Upper lobe of right lung (tissue), 1 donor: ENCODE measurements around the gene MEGF8. TPM values are rescaled to one million over a fixed set of nuclear protein-coding genes. Genes with fewer than 3 reads are reported as not detected.
A peak's percentile ranks its signal among the peaks of the same experiment; 100 is the strongest.

Source experiments
- ATAC-seq: fragments of 200-7000 bp; cut with Tn5 transposase; one replicate; pipeline ENCODE4 v1.9.1; 2020; ENCODE audit warnings: mild to moderate bottlenecking, moderate library complexity
- DNase-seq: peaks from one replicate; pipeline ENCODE4 v3.0.0-alpha.2; 2020
- H3K27ac ChIP-seq: fragments of 200-600 bp; one replicate; pipeline ENCODE4 v1.8.0; 2022
- H3K27me3 ChIP-seq: fragments of 200-600 bp; one replicate; pipeline ENCODE4 v1.8.0; 2022; ENCODE audit warnings: mild to moderate bottlenecking
- H3K36me3 ChIP-seq: fragments of 200-600 bp; one replicate; pipeline ENCODE4 v1.8.0; 2022
- H3K4me1 ChIP-seq: fragments of 200-600 bp; one replicate; pipeline ENCODE4 v1.8.0; 2022
- H3K4me3 ChIP-seq: fragments of 200-600 bp; one replicate; pipeline ENCODE4 v1.8.0; 2022; ENCODE audit warnings: mild to moderate bottlenecking
- H3K9me3 ChIP-seq: fragments of 200-600 bp; one replicate; pipeline ENCODE4 v1.8.0; 2022
- CTCF ChIP-seq: fragments of 200-600 bp; IDR thresholded peaks from one replicate; pipeline ENCODE4 v1.8.0; 2022; ENCODE audit warnings: antibody characterized with exemption
- intact Hi-C: fragments of 100-400 bp; cut with DNase I; formaldehyde crosslinking; loops from one replicate; pipeline ENCODE4 v1.11.0; 2022
- microRNA-seq: library from miRNA; unstranded; fragments of <30 nt; microRNA quantifications from one replicate; pipeline ENCODE4 v1.2.0, GENCODE V29; 2020; ENCODE audit warnings: borderline microRNAs expressed
- total RNA-seq: library from RNA; stranded (reverse); fragmentation: NEBNext Ultra II Directional; extraction: Animal tissue kit (Norgen Biotek cat#: 25700); gene quantifications from one replicate; pipeline ENCODE4 v1.2.1, GENCODE V29; 2021
- donor health status: DM: no; HTN: yes; CAD: no; lungs with severe emphysema.

MEGF8 gene
- total RNA-seq, 1 donor from 2014 or later: 18.4 TPM

DNA sequence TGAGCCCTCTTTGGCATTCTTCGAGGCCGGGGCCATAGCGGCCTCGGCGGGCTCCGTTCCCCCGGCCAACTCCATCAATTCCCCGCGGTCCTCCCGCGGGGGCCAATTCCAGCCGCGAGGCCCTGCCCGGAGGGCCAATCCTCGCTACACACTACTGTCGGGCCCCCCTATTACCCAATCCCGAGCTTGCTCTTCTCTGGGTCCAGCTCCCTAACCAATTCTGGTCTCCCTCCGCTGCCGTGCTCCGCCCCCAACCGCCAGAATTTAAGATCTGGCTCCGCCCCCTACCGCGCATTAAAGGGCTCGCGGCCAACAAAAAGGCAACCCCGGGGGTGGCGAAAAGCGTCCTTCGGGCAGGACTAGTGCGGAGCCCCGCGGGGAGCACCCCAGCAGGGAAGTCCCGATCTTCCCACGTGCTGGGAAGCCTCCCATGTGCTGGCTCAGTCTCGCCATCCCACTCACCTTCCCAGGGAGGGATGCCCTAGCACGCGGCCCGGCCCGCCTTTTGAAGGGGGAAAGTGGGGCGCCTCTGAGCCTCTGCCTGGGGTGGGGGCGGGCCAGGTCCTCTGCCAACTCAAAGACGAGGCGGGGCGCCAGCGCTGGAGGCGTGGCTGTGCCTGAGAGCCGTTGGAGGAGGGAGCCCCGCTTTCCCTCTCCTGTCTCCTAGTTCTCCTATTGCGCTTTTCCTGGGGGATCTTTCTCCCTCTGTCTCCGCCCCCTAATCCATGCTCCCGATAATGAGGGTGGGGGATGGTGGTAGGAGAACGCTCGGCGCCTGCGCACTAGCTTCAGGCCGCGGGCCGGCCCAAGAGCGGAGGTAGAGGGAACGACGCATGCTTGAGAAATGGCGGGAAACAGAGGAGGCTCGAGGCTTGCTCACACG lies 98.3 kb downstream of the MEGF8 start:
- Histone ChIP-seq H3K27ac (peak overlapping the region; percentile 58), H3K36me3 (no peaks in the 10 kb centered on the region), H3K27me3 (peaks cover 18% of the 10 kb centered on the region), H3K4me3 (peak overlapping the region; percentile 65), H3K4me1 (peaks cover 24% of the 10 kb centered on the region), H3K9me3 (no peaks in the 10 kb centered on the region)
- intact Hi-C loops: no loop called here
- DNase-seq (peak; percentile 90), ATAC-seq (peak; percentile 92)
- TF ChIP-seq CTCF: no peak

- H3K4me1 ChIP-seq: peaks cover 24% of the 10 kb centered on the region
- ATAC-seq: no peak
- DNase-seq: peak; percentile 59
- H3K9me3 ChIP-seq: no peaks in the 10 kb centered on the region
- H3K27me3 ChIP-seq: peaks cover 18% of the 10 kb centered on the region
- H3K36me3 ChIP-seq: no peaks in the 10 kb centered on the region
- no peak for TF ChIP-seq CTCF
- intact Hi-C loops: no loop called here
- H3K4me3 ChIP-seq: peak overlapping the region; percentile 65
- H3K27ac ChIP-seq: no peak overlapping the region
These were observed 98.9 kb downstream of the MEGF8 start for GRCh38 chr19:42424345-42424707.

DNA sequence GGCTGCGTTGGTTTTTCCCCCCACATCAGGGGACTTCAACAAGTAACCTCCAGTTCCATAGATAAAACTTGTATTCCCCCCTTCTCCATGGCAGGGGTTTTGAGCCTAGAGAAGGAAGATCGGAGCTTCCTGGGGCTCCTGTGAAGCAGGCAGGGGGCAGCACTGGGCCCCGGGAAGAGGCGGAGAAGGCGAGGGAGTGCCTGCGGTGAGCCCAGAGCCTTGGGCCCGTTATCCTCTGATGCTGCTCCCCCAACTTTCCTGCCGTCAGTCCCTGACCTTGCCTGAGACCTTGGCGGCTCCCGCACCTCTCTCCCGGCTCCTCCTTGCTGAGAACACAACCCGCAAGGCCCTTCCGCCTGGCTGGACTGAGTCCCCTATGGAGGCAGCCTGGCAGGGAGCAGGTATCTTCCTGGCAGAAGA lies 99.3 kb downstream of the MEGF8 start:
- peaks cover 18% of the 10 kb centered on the region for H3K27me3 ChIP-seq
- no peaks in the 10 kb centered on the region for H3K9me3 ChIP-seq
- TF ChIP-seq CTCF: no peak
- ATAC-seq: no peak
- no peaks in the 10 kb centered on the region for H3K36me3 ChIP-seq
- peak; percentile 63 for DNase-seq
- intact Hi-C loops: no loop called here
- no peak overlapping the region for H3K27ac ChIP-seq
- peaks cover 24% of the 10 kb centered on the region for H3K4me1 ChIP-seq
- H3K4me3 ChIP-seq: no peak overlapping the region

DNA sequence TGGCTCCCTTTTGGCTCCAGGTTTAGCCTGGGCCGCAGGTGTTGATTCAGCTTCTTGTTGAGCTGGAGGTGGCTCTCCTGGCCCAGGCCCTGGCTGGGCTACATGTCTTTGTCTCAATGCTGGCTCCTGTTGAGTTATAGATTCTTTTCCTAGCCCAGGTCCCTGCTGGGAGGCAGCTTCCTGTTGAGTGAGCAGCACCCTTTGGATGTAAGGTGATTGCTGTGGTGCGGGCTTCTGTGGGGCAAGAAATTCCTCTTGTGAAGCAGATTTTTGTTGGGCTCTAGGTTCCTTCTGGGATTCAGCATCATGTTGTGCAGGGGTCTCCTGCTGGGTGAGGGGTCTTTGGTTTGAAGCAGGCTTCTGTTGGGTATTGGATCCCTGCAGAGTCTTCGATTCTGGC lies 101.2 kb downstream of the MEGF8 start:
- H3K36me3 ChIP-seq: no peaks in the 10 kb centered on the region
- peaks cover 18% of the 10 kb centered on the region for H3K27me3 ChIP-seq
- H3K4me1 ChIP-seq: peaks cover 18% of the 10 kb centered on the region
- ATAC-seq: no peak
- peak; percentile 25 for DNase-seq
- H3K9me3 ChIP-seq: no peaks in the 10 kb centered on the region
- intact Hi-C loops: no loop called here
- H3K4me3 ChIP-seq: no peak overlapping the region
- no peak overlapping the region for H3K27ac ChIP-seq
- no peak for TF ChIP-seq CTCF

DNA sequence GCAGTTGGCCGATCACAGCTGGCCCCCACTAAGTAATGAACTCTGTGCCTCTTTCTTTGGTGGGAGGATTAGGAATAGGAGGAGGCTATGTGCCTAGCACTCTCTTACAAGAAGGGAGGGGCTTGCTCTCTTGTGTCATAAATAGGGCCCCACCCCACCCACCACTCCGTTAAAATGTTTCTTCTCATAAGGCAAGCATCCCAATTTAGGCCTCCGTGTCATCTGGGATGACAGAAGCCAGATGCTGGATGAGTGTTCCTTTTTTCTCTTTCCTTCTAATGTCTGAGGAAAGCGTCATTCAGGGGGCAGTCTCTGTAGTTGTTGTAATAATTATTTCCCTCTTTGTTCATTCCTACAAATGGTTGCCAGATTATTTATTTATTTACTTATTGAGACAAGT lies 101.9 kb downstream of the MEGF8 start, which contains the start of gene LIPE:
TSS of gene LIPE (minus strand) at position 76 of the 400 bp plus-strand sequence. CDS start 239 bp downstream, outside the sequence.
- TF ChIP-seq CTCF: no peak
- Histone ChIP-seq H3K36me3 (no peaks in the 10 kb centered on the region), H3K4me3 (no peak within 1 kb of the TSS), H3K27me3 (peaks cover 18% of the 10 kb centered on the region), H3K4me1 (peaks cover 17% of the 10 kb centered on the region), H3K27ac (no peak within 1 kb of the TSS), H3K9me3 (no peaks in the 10 kb centered on the region)
- ATAC-seq: no peak
- intact Hi-C loops: no loop called here
- no peak for DNase-seq

Small RNA genes lying within 50 kb of the gene (microRNA-seq; reads per million reads assigned to microRNA genes)
- not detected for gene MIR8077

Other genes starting within 250 kb of the MEGF8 start
- gene ZNF574, start 249.5 kb upstream of the MEGF8 start, total RNA-seq: 13.6 TPM
- 6.1 TPM for gene POU2F2, start 193.2 kb upstream of the MEGF8 start, total RNA-seq
- gene DEDD2, start 108.0 kb upstream of the MEGF8 start, total RNA-seq: 25.1 TPM
- 9.6 TPM for gene ZNF526, start 105.3 kb upstream of the MEGF8 start, total RNA-seq
- 38.7 TPM for gene GSK3A, start 83.0 kb upstream of the MEGF8 start, total RNA-seq
- 53.9 TPM for gene ERF, start 70.5 kb upstream of the MEGF8 start, total RNA-seq
- gene CIC, start 56.4 kb upstream of the MEGF8 start, total RNA-seq: 76.7 TPM
- 0.52 TPM for gene PRR19, start 23.5 kb upstream of the MEGF8 start, total RNA-seq
- gene PAFAH1B3, start 23.0 kb upstream of the MEGF8 start, total RNA-seq: 13.2 TPM
- 0.35 TPM for gene TMEM145, start 12.3 kb upstream of the MEGF8 start, total RNA-seq
- 0.87 TPM for gene CNFN, start 64.7 kb downstream of the MEGF8 start, total RNA-seq
- gene LIPE, start 101.8 kb downstream of the MEGF8 start, total RNA-seq: 3.9 TPM
- gene CXCL17, start 117.3 kb downstream of the MEGF8 start, total RNA-seq: 150 TPM
- 13.1 TPM for gene CEACAM1, start 202.8 kb downstream of the MEGF8 start, total RNA-seq